Dermis blood vessel endothelial cell (primary cell): ENCODE data around the gene OVOL2. TPM values are rescaled to one million over a fixed set of nuclear protein-coding genes. Genes with fewer than 3 reads are reported as not detected.
"Not testable (repeated sequence)": the region's sequence is repeated elsewhere in the genome, so short reads cannot be mapped to it uniquely, and the experiment has no call there.

ENCODE experiments used
- DNase-seq: peaks from one replicate; pipeline ENCODE4 v3.0.0; 2010
- total RNA-seq: library from RNA; depleted of rRNA; stranded (reverse); fragments of >200 nt; gene quantifications from 2 replicates; pipeline ENCODE4 v1.2.3, GENCODE V29; 2014

Gene OVOL2
- total RNA-seq = not detected in 2 replicates

DNA sequence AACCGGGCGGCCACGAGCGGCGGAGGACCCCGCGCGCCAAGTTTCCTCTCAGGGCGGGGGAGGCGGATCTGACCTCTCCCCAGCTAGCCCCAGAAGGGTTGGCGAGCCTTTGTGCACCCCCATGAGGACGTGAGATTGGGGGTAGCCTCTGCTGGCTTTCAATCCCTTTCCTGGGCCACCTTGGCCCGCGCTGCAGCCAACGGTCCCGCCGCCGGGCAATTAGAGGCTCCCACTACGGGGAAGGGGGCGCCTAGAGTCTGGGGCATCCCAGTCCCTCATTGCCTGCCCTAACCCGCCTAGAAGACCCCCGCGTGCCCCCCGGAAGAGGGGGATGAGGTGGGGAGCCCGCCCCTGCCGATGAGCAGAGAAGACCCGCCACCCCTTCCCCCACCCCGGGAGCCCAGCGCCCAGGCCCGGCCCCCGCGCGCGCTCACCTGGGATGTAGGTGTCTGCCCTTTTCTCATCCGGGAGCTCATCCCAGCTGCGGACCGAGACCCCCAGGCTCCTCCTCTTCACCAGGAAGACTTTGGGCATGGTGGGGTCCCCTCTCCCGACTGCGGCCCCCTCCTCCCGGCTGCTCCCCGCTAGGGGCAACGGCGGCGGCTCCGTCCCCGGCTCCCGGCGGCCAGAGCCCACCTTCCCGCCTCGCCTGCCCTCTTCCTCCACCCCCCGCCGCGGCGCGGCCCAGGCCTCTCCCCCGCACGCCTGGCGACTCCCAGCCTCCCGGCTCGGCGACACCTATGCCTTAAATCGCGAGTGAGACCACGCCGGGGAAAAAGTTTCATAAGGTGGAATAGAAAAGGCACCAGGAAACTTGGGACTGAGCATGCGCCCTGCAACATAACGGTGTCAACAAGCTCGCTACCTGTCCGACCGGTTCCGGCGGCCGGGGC, at the start of gene OVOL2:
OVOL2 (minus strand) TSS at position 816 of the 893 bp plus-strand sequence; CDS start at position 534, 282 bp downstream.
- no peak for DNase-seq

DNA sequence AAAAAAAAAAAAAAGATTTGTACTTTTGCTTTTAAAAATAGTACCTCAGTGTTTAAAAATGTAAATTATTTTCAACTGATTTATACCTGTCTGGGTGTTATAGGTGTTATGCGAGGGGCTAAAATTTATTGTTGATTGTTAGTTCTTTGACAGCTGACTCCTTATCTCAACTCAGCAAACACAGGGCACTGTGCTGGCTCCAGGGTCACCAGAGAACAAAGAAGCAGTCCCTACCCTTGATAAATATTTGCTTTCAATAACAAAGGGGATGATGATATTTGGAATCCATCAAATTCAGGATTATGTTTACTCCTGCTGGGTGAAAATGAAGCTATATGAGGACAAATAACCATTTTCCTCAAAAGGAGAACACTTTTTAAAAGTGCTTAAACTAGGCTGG, 45.8 kb upstream of the OVOL2 start:
- no peak for DNase-seq

DNA sequence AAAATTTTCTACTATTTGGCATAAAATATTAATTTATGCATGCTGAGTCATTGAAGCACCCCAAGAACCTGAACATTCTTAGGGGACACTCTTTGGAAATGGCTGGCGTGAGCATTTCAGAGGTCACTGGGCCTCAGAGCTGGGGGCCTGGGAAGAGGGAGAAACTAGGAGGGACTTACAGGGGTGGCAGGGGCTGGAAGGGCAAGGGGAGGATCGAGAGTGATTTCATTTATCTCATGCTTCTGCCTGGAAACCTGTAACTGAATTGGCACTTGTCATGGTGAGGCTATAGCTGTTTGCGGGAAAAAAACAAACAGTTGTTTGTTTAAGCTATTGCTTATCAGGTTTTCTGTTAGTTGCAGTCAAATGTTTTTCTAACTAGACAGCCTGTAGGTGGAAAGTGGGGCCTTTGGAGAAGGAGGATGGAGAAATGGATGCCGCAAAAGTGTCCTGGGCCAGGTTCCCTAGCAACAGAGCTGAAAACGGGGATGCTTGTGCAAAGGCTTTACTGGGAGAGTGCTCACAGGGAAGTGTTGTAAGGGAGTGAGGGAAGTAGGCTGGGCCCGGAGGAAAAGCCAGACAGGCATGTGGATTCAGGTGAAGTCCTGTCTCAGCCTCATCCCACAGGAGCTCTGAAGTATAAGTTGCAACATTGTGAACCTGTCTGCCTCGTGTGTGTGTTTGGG, 43.6 kb upstream of the OVOL2 start:
- DNase-seq = no peak

DNA sequence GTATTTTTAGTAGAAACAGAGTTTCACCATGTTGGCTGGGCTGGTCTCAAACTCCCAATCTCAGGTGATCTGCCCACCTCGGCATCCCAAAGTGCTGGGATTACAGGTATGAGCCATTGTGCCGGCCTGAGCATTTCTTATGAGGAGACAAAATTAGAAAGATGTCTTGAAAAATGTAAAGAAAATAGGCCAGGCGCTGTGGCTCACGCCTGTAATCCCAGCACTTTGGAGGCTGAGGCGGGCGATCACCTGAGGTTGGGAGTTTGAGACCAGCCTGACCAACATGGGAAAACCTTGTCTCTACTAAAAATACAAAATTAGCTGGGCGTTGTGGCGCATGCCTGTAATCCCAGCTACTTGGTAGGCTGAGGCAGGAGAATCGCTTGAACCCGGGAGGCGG, 42.9 kb upstream of the OVOL2 start:
- DNase-seq = not testable (repeated sequence)

DNA sequence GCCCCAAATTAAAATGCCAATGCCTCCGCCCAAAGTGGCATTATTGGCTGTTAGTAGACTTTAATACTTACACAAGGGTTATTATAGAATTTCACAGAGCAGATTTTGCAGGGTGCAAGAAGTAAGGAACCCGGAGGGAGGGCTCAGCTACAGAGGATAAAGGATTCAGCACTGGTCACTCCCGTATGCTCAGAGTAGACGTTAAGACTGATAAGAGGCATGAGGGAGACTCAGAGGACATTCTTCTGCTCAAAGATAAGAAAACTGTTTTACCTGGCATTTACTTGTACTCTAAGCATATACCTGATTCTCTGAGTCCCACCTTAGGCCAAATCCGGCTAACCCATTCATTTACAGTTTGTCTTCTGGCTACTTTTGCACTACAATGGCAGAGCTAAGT, 36.5 kb upstream of the OVOL2 start:
- DNase-seq = no peak

DNA sequence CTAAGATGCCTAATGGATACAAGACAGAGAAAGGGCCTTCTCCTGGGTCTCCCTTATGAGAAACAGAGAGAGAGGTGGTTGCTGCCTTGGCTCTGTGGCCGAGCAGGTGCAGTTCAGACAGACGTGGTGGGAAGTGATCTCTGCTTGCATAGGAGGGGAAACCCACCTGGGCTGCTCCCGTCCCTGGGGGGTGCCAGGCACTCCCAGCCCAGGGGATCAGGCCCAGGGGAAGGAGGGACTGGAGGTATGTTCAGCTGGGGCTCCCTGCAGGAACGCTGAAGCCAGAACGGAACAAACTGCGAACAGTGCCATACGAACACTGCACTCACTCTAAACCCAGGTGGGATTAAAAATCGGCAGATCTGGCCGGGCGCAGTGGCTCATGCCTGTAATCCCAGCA, 35.7 kb upstream of the OVOL2 start:
- DNase-seq = no peak

DNA sequence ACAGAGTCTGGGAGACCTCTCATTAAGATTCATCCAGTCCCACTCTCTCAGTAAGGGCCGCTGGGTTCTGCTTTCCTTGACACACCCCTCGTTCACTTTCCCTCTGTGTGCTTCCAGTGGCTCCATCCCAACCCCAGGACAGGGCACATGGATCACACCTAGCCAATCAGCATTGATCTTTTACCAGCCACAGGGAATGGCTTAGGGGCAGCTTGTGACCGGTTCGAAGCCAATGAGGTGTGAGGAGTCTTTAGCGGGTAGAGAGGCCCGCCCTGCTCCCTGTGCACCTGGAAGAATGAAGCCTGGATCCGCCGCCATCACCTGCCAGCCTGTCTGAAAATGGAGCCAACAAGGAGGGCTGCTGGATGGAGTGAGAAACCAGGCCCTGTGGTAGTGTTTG, 35.2 kb upstream of the OVOL2 start:
- DNase-seq = no peak

DNA sequence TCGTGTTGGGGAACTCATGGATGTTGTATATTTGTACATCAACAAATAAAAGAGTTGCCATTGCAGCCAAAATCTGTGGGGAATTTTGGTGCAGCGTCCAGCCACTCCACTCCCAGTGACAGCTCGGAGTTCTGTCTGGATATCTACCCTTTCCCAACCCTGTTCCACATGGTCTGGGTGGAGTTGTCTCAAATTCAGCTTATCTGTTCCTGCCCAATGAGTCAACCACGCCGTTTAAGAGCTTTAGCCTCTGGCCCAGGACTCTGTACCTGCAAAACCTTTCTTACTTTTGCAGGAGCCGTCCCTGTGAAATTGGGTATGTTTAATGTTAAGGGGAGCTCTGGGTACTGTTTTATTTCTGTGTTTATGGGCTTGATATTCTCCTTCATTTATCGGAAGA, 33.9 kb upstream of the OVOL2 start:
- DNase-seq = no peak

DNA sequence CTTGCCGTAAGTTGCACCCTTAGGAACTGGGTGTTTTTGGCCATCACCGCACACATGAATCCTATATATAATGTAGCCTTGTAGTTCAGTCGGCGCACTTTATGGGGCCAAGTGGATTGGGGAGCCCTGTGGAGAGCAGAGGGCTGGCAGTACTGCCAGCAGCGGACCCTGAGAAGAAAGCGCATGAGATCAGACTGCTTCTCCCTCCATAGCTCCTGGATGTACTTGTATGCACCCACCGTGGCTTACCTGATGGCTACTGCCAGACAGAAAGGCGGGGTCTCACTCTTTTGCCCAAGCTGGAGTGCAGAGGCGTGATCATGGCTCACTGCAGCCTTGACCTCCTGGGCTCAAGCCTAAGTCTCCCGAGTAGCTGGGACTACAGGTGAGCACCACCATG, 32.8 kb upstream of the OVOL2 start:
- DNase-seq = no peak

DNA sequence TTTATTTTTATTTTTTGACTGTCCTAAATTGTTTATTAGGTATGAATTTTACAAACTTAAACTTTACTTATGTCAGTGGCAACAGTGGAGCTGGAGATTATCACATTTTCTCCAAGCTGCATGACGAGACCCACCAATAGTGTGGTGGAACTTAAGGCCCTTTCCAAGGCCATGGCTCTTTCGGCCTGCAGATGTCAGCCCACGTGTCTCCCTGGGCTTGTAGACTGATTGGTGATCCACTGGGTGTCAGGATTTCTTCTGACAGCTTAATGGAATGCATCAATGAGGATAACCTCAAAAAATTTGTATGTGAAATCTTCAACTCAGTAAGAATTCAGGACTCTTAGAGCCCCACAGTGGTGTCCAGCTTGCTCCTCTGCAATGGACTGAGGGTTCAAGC, 32.3 kb upstream of the OVOL2 start:
- DNase-seq = peak; percentile 3

DNA sequence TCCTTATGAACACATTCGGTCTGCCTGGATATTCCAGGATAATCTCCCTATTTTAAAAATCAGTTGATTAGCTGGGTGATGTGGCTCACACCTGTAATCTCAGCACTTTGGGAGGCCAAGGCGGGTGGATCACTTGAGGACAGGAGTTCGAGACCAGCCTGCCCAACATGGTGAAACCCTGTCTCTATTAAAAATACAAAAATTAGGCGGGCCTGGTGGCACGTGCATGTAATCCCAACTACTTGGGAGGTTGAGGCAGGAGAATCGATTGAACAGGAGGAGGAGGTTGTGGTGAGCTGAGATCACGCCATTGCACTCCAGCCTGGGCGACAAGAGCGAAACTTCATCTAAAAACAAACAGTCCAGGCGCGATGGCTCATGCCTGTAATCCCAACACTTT, 31.1 kb upstream of the OVOL2 start:
- not testable (repeated sequence) for DNase-seq

DNA sequence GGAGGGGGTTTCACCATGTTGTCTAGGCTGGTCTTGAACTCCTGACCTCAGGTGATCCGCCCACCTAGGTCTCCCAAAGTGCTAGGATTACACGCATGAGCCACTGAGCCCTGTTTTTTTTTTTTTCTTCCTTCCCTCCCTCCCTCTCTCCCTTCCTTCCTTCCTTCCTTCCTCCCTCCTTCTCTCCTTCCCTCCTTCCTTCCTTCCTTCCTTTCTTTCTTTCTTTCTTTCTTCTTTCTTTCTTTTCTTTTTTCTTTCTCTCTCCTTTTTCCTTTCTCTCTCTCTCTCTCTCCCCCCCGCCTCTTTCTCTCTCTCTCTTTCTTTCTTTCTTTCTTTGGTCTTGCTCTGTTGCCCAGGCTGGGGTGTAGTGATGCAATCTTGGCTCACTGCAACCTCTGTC, 30.6 kb upstream of the OVOL2 start:
- DNase-seq = not testable (repeated sequence)

DNA sequence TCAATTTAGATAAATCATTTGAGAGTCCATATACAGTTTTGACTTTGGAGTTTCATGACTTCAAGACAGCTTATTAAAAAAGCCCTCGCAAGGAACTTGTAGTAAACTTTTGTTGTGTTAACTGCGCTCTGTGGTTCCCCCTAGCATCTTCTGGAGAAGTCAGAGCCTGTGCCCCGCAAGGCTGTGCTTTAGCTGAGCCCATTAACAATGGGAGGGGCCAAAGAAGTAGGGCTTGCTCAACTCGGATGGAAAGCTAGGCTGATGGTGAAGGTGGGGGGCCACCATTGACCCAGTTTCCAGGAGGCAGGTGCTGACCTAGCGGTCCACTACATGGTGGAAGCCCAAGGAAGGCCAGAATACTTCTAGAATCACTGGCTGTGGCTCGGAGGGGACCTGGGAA, 29.3 kb upstream of the OVOL2 start:
- no peak for DNase-seq

DNA sequence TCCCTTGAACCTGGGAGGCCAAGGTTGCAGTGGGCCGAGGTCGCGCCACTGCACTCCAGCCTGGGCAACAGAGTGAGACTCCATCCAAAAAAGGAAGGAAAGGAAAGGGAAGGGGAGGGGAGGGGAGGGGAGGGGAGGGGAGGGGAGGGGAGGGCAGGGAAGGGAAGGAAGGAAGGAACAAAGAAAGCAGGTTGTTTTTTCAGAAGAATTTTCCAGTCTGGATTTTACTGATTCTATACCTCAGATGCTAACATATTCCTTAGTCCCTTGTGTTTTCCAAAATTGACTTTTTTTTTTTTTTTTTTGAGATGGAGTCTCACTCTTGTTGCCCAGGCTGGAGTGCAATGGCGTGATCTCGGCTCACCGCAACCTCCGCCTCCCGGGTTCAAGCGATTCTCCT, 23.1 kb upstream of the OVOL2 start:
- DNase-seq = not testable (repeated sequence)

DNA sequence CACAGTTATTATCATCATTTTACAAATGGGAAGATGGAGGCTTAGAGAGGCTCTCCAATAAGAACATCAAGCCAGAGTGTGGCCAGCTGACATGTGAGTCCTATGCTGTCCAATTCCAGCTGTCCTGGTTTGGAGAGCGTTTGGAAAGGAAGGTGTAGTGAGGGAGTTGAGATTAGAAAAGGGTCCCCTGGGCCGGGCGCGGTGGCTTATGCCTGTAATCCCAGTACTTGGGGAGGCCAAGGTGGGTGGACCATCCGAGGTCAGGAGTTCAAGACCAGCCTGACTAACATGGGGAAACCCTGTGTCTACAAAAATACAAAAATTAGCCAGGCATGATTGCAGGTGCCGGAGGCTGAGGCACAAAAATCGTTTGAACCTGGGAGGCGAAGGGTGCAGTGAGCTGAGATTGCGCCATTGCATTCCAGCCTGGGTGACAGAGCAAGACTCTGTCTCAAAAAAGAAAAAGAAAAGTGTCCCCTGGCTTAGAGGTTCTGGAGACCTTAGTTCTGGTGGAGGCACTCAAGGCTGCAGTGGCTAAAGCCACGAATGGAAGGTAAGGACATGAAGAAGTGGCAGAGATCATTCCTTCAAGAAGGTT, 22.1 kb upstream of the OVOL2 start:
- no peak for DNase-seq

DNA sequence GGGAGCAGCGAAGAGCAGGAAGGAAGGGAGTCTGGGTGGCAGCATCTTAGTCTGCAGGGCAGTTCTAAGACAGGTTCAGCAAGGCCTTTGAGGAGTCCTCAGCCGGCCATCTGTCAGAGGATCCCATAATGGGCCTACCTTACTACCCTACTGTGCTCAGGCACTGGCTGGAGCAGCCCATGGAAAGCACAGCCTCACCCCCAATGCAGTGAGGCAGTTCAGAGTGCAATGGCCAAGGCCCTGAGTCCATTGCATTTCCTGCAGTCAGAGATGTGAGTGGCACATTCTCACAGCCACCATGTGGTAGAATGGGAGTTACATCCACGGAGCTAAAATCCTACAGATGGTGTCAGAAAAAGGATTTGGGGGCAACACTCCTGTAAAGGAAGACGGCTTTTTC, 19.4 kb upstream of the OVOL2 start:
- DNase-seq = no peak

DNA sequence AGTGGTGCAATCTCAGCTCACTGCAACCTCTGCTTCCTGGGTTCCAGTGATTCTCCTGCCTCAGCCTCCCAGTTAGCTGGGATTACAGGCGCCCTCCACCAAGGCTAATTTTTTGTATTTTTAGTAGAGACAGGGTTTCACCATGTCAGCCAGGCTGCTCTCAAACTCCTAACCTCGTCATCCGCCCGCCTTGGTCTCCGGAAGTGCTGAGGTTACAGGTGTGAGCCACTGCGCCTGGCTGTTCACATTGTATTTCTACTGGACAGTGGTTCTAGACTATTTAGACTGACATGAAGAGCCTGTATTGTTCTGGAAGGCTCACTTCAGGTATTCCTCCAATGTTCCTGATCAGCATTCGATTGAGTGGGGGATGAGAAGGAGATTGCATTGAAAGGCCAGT, 14.8 kb upstream of the OVOL2 start:
- no peak for DNase-seq

DNA sequence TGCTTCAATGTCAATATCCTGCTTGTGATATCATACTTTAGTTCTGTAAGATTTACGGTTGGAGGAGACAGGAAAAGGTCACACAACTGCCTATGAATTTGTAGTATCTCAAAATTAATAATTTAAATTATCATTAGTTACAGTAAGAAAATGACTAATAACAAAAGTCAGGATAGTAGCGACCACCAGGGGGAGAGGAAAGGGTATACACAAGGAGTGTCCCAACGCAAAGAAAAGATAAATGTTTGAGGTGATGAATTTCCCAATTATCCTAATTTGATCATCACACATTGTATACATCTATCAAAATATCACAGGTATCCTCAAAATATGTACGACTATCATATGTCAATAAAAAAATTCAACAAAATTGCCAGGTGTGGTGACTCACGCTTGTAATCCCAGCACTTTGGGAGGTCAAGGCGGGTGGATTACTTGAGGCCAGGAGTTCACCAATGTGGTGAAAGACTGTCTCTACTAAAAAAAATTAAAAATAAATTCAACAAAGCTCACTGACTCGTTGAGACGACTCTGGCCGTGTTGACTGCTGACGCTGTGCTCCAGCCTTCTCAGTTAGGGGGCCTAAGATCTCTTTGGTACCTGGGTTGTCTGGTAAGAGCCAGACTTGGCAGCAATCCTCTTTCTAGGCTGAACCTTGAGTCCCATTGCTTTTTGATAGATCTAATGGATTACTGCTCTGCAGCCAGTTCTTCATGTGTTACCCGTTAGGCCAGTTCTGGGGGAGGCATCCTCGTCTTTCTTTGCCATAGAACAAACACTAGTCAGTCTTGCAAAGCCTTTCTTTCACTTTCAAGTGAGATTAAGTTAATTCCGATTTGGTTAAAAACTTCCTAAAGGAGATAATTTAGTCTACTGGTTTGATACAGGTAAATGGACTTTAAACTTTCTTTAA, 9.0 kb upstream of the OVOL2 start:
- peak; percentile 22 for DNase-seq

DNA sequence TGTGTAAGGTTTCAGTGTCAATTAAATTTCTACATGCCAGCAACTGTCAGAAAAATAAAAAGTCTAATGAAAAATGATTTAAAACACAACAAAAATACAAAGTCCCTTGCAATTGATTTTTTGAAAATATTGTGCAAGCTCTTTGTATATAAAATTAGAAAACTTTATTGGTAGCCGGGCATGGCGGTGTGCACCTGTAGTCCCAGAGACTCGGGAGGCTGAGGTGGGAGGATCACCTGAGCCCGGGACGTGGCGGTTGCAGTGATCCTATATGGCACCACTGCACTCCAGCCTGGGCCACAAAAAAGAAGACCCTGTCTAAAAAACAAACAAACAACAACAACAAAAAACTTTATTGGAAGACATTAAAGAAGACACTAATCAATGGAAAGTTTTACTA, 6.0 kb upstream of the OVOL2 start:
- DNase-seq = no peak

DNA sequence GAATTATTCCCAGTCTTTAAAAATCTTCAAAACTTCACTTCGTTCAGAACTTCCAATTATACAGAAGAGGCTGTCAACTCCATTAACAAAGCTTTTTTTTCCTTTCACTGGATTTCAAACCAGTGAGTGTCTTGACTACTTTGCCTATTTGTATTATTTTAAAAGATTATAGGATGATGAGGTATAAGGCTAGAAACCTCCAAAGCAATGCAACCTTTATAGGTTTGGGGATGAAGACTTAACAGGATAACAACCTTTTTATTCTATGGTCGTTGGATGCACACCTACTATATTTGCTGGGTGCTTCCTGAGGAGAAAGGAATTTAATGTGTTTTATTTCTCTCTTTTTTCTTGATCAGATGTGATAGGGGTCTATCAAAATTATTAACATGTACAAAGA, 1.9 kb upstream of the OVOL2 start:
- no peak for DNase-seq

DNA sequence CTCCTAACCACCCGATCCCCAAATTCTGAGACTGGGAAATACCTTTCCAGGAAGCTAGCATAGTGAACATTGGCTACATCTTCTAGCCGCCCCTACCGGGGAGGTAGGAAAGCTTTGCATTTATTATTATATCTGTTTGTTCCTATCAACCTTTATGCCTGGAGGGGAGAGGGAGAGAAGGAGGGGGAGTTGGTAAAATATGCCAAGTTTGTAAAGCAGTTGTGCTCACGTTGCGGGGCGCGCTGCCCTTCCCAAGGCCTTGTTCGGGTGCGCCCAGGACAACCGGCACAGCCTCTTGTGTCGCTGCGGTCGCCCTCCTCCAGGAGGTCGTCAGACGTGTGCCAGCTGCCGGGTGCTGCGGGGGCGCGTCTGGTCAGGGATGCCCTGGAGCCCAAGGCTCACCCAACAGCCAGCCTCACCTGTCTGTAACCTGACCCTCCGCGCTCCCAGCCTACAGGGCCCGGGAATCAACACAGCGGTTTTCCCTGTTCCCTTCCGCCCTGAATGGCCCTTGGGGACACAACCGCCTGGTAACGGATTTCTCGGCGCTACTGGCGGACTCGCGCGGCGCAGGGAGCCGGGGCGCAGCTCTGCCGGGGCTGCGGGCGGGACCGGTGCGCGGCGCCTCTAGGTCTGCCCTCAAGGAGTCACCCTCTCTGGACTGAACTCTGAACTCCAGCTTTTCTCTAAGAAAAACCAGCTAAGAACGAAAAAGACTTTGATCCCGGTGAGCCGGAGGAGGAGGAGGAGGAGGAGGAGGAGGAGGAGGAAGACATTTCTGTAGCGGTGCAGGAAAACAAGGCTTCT, 1.1 kb upstream of the OVOL2 start:
- DNase-seq = no peak

DNA sequence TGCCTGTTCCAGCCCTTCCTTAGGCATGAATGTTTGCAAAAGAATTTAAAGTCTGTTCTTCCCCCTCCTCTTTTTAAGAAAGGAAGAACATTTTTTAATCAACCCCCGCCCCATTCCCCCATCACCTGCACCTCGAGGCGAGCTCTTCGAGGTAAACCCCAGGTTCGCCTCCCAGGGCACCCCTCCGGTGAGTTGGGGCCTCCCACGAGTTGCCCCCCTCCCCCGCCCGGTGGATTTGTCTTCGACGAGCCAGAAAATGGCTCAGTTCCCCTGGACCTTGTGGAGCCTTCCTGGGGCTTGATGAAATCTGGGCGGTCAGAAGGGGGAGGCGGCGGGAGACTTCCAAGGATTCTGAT, 256 bp upstream of the OVOL2 start:
- no peak for DNase-seq
